Thyroid gland (tissue), 4 donors: ENCODE data around the gene FGD6. TPM values are rescaled to one million over a fixed set of nuclear protein-coding genes. Genes with fewer than 3 reads are reported as not detected.
A peak's percentile ranks its signal among the peaks of the same experiment; 100 is the strongest.
"Not testable (repeated sequence)": the region's sequence is repeated elsewhere in the genome, so short reads cannot be mapped to it uniquely, and the experiment has no call there.

ENCODE experiments used
- DNase-seq, 2 donors: peaks; one replicate each; pipeline ENCODE4 v3.0.0-alpha.2; 2019
- H3K27ac ChIP-seq, 3 donors: fragments of 200-600 bp; sonication (generic); 1 replicate in 2 of 3; 2 replicates in 1 of 3; pipeline ENCODE4 v1.5.1; 2016 to 2019; ENCODE audit warnings: mild to moderate bottlenecking in 1 of 3, moderate library complexity in 1 of 3
- H3K27me3 ChIP-seq: fragments of 200-600 bp; sonication (generic); one replicate; pipeline ENCODE4 v1.5.1; 2019
- H3K36me3 ChIP-seq, 2 donors: fragments of 200-600 bp; sonication (generic); one replicate each; pipeline ENCODE4 v1.5.1; 2016 to 2019
- H3K4me1 ChIP-seq, 2 donors: fragments of 200-600 bp; sonication (generic); one replicate each; pipeline ENCODE4 v1.5.1; 2017 to 2019
- H3K4me3 ChIP-seq, 3 donors: fragments of 200-600 bp; sonication (generic); replicated peaks in 1 of 3; 1 replicate in 2 of 3; 2 replicates in 1 of 3; pipeline ENCODE4 v1.5.1; 2016; ENCODE audit warnings: mild to moderate bottlenecking in 1 of 3
- H3K9me3 ChIP-seq: fragments of 200-600 bp; sonication (generic); one replicate; pipeline ENCODE4 v1.5.1; 2017
- POLR2A ChIP-seq, 2 donors: fragments of 450-650 bp; IDR thresholded peaks; one replicate each; pipeline ENCODE4 v1.6.1; 2017; ENCODE audit warnings: antibody characterized with exemption in 2 of 2, mild to moderate bottlenecking in 2 of 2, moderate library complexity in 1 of 2
- WGBS, 2 donors: methylation state at CpG; one replicate each; pipeline ENCODE4 v1.1.5; 2017; 5-methylcytosine and 5-hydroxymethylcytosine counted together
- intact Hi-C: fragments of 100-400 bp; cut with DNase I; formaldehyde crosslinking; loops from one replicate; pipeline ENCODE4 v1.15.1; 2023
- total RNA-seq, 4 donors: library from RNA; depleted of rRNA; stranded (reverse); fragments of >200 nt; gene quantifications; one replicate each; pipeline ENCODE4 v1.2.3, GENCODE V29; 2016
- TF ChIP-seq, protein P1 (sequence below), 6 experiments: fragments of 200-600 bp in 3 of 6; fragments of 450-650 bp in 3 of 6; sonication (generic) in 3 of 6; IDR thresholded peaks; one replicate each; pipeline ENCODE4 v1.5.1; 2016 to 2019; ENCODE audit warnings: antibody characterized with exemption in 6 of 6, mild to moderate bottlenecking in 2 of 6, inconsistent platforms in 1 of 6, moderate library complexity in 1 of 6

The FGD6 gene
- total RNA-seq, 4 donors from 2014 or later = 27.1 to 33.7 (median 30.8) TPM

DNA sequence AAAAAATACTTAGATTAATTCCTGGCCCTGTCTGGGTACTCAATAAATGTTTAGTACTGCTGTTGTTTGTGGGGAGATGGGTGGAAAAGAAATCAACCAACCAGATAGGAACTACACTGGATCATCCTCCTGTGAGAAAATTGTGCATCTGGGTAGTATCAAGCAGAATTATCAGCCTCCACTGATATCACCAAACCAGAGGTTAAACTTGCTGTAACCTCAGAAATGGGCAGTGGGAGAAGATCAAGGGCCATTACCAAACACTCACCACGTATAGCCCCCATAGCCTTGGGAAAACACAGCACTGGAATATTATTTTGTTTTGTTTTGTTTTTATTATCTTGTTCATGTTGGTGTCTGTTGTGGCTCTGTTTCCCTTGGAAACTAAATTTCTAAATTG, 20.0 kb upstream of the FGD6 start:
- no peak for DNase-seq
- Histone ChIP-seq H3K36me3 (no peaks in the 10 kb centered on the region), H3K27ac (peak overlapping the region; percentile 2 to 39 (median 26)), H3K4me3 (no peak overlapping the region), H3K4me1 (peaks cover 20 to 30% of the 10 kb centered on the region in 2 donors), H3K27me3 (no peaks in the 10 kb centered on the region), H3K9me3 (no peaks in the 10 kb centered on the region)
- TF ChIP-seq POLR2A (IDR thresholded peaks at IDR 0.05) = no peak
- TF ChIP-seq, protein P1, sequence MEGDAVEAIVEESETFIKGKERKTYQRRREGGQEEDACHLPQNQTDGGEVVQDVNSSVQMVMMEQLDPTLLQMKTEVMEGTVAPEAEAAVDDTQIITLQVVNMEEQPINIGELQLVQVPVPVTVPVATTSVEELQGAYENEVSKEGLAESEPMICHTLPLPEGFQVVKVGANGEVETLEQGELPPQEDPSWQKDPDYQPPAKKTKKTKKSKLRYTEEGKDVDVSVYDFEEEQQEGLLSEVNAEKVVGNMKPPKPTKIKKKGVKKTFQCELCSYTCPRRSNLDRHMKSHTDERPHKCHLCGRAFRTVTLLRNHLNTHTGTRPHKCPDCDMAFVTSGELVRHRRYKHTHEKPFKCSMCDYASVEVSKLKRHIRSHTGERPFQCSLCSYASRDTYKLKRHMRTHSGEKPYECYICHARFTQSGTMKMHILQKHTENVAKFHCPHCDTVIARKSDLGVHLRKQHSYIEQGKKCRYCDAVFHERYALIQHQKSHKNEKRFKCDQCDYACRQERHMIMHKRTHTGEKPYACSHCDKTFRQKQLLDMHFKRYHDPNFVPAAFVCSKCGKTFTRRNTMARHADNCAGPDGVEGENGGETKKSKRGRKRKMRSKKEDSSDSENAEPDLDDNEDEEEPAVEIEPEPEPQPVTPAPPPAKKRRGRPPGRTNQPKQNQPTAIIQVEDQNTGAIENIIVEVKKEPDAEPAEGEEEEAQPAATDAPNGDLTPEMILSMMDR (IDR thresholded peaks at IDR 0.05) = no peak
- intact Hi-C loops = no loop called here
- WGBS, 2 donors = 48 to 51% methylated on average over 1 of the region's 1 CpG

DNA sequence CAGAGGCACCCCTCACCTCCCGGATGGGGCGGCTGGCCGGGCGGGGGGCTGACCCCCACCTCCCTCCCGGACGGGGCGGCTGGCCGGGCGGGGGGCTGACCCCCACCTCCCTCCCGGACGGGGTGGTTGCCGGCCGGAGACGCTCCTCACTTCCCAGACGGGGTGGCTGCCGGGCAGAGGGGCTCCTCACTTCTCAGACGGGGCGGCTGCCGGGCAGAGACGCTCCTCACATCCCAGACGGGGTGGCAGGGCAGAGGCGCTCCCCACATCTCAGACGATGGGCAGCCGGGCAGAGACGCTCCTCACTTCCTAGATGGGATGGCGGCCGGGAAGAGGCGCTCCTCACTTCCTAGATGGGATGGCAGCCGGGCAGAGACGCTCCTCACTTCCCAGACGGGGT, 18.4 kb upstream of the FGD6 start:
- DNase-seq, H3K9me3 ChIP-seq, H3K36me3 ChIP-seq, H3K4me3 ChIP-seq, H3K27me3 ChIP-seq, intact Hi-C loops: not testable (repeated sequence)
- Histone ChIP-seq H3K4me1 (peaks cover 35 to 36% of the 10 kb centered on the region in 2 donors), H3K27ac (peak overlapping the region in 1 of 3 donors; percentile 39)
- 100% methylated on average over 1 of the region's 31 CpGs; no CpG with 5 or more reads in 1 of the 2 donors for WGBS, 2 donors

DNA sequence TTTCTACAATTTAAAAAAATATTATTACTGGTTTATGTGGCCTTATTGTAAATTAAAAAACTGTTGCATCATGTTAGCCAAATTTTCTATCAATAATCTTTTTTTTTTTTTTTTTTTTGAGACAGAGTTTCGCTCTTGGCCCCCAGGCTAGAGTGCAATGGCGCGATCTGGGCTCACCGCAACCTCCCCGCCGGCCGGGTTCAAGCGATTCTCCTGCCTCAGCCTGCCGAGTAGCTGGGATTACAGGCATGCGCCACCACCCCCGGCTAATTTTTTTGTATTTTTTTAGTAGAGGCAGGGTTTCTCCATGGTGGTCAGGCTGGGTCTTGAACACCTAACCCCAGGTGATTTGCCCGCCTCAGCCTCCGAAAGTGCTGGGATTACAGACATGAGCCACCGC, 16.9 kb upstream of the FGD6 start:
- DNase-seq, H3K27me3 ChIP-seq, intact Hi-C loops, H3K4me3 ChIP-seq, H3K9me3 ChIP-seq, H3K36me3 ChIP-seq: not testable (repeated sequence)
- Histone ChIP-seq H3K27ac (peak overlapping the region; percentile 21 to 50 (median 30)), H3K4me1 (peaks cover 41 to 44% of the 10 kb centered on the region in 2 donors)
- WGBS, 2 donors = 97% methylated on average over 14 of the region's 14 CpGs

DNA sequence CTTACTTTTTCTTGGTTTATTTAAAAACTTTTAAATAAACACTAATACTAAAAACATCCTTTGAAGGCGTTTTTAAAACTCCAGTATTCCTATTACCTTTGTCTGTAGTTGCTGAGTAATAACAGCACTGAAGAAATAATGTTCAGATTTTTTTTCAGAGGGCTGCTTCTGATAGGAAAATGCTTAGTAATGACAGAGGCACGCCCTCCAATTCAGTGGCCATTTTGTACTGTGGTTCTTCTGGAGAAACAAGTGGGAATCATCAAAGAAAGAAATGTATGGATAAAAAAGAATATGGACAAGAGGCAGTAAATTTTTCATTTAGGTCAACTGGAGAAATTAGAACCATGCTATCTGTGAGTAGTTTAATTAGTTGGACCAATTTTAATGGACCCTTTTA, 13.9 kb upstream of the FGD6 start:
- intact Hi-C loops = no loop called here
- H3K9me3 ChIP-seq = no peaks in the 10 kb centered on the region
- H3K27ac ChIP-seq = peak overlapping the region; percentile 42 to 100 (median 63)
- WGBS, 2 donors = 70% methylated on average over 2 of the region's 2 CpGs
- no peaks in the 10 kb centered on the region for H3K27me3 ChIP-seq
- H3K4me3 ChIP-seq = no peak overlapping the region
- H3K4me1 ChIP-seq = peaks cover 45 to 53% of the 10 kb centered on the region in 2 donors
- TF ChIP-seq, protein P1 (IDR thresholded peaks at IDR 0.05) = no peak
- no peak for TF ChIP-seq POLR2A (IDR thresholded peaks at IDR 0.05)
- DNase-seq = no peak
- H3K36me3 ChIP-seq = no peaks in the 10 kb centered on the region

DNA sequence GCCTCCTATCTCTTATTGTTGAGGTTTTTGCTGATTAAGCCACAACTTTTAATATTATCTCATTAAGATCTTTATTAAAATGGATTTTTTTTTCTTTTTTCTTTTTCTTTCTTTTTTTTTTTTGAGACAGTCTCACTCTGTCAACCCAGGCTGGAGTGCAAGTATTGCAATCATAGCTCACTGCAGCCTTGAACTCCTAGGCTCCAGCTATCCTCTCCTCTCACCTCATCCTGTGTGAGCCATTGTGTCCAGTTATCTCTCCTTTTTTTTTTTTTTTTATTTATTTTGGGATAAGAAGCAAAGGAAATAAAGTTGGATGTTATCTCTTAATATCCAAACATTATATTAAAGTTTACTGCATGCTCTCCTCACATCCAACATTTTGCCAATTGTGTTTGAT, 13.0 kb upstream of the FGD6 start:
- Histone ChIP-seq H3K9me3 (no peaks in the 10 kb centered on the region), H3K4me3 (no peak overlapping the region), H3K27ac (peak overlapping the region; percentile 5 to 100 (median 86)), H3K36me3 (no peaks in the 10 kb centered on the region), H3K4me1 (peaks cover 46 to 61% of the 10 kb centered on the region in 2 donors), H3K27me3 (no peaks in the 10 kb centered on the region)
- intact Hi-C loops = no loop called here
- no peak for DNase-seq
- TF ChIP-seq POLR2A (IDR thresholded peaks at IDR 0.05) = no peak
- TF ChIP-seq, protein P1 (IDR thresholded peaks at IDR 0.05) = no peak

DNA sequence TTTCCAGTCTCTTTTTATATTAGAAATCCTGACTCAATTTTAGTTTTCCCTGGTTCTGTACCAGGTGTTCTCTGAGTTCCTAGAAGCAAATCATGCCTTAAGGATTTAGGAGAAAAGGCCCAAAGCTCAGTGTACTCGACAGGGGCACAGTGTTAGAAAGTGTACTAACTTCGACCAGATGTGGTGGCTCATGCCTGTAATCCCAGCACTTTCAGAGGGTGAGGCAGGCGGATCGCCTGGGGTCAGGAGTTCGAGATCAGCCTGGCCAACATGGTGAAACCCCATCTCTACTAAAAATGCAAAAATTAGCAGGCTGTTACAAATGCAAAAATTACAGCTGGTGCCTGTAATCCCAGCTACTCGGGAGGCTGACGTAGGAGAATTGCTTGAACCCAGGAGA, 12.4 kb upstream of the FGD6 start:
- TF ChIP-seq, protein P1 (IDR thresholded peaks at IDR 0.05) = no peak
- no peak for TF ChIP-seq POLR2A (IDR thresholded peaks at IDR 0.05)
- H3K4me3 ChIP-seq = no peak overlapping the region
- no peaks in the 10 kb centered on the region for H3K36me3 ChIP-seq
- WGBS, 2 donors = 89 to 92% methylated on average over 7 of the region's 7 CpGs
- DNase-seq = no peak
- H3K9me3 ChIP-seq = no peaks in the 10 kb centered on the region
- no peaks in the 10 kb centered on the region for H3K27me3 ChIP-seq
- peaks cover 53 to 67% of the 10 kb centered on the region in 2 donors for H3K4me1 ChIP-seq
- intact Hi-C loops = no loop called here
- peak overlapping the region; percentile 37 to 100 (median 86) for H3K27ac ChIP-seq
